WTC11 (cell line): ENCODE data around the gene SHANK2.

Source experiments
- CTCF ChIP-seq: fragments of 200-600 bp; IDR thresholded peaks from 2 replicates; pipeline ENCODE4 v1.8.0; 2022; ENCODE audit warnings: antibody characterized with exemption
- E2F5 ChIP-seq: sonication (generic); formaldehyde crosslinking; IDR thresholded peaks from 2 replicates; pipeline ENCODE4 v1.8.1; 2022; ENCODE audit warnings: mild to moderate bottlenecking, moderate library complexity, missing genetic modification reagents
- SP1 ChIP-seq: sonication (generic); formaldehyde crosslinking; conservative IDR thresholded peaks from 2 replicates; pipeline ENCODE4 v1.8.1; 2022; ENCODE audit warnings: missing genetic modification reagents
- ZBTB43 ChIP-seq: sonication (generic); formaldehyde crosslinking; IDR thresholded peaks from 2 replicates; pipeline ENCODE4 v1.8.1; 2023; ENCODE audit warnings: mild to moderate bottlenecking, missing genetic modification reagents
- ZNF317 ChIP-seq: sonication (generic); formaldehyde crosslinking; IDR thresholded peaks from 2 replicates; pipeline ENCODE4 v1.8.1; 2023; ENCODE audit warnings: low read depth, mild to moderate bottlenecking, moderate library complexity, missing genetic modification reagents, borderline replicate concordance
- TF ChIP-seq, protein P1 (sequence below): sonication (generic); formaldehyde crosslinking; IDR thresholded peaks from 2 replicates; pipeline ENCODE4 v1.8.0; 2022; ENCODE audit warnings: mild to moderate bottlenecking, missing genetic modification reagents

- no peak for TF ChIP-seq ZNF317 (CRISPR knock-in tag)
- TF ChIP-seq SP1 (CRISPR knock-in tag), result no peak
- no peak for TF ChIP-seq CTCF
- TF ChIP-seq E2F5, result no peak
- no peak for TF ChIP-seq ZBTB43 (CRISPR knock-in tag)
- TF ChIP-seq, protein P1, sequence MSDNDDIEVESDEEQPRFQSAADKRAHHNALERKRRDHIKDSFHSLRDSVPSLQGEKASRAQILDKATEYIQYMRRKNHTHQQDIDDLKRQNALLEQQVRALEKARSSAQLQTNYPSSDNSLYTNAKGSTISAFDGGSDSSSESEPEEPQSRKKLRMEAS (CRISPR knock-in tag), result no peak
Observed at GRCh38 chr11:71237853-71238252, 14.5 kb downstream of the SHANK2 start.
